Activated T-cell treated with anti-CD3 and anti-CD28 coated beads for 1 hour (primary cell): Measurements from ENCODE around the gene GTF2A1L.

ENCODE experiments used
- DNase-seq: peaks from one replicate; pipeline ENCODE4 v3.0.0-alpha.2; 2020; ENCODE audit warnings: low read depth

GTF2A1L gene

DNA sequence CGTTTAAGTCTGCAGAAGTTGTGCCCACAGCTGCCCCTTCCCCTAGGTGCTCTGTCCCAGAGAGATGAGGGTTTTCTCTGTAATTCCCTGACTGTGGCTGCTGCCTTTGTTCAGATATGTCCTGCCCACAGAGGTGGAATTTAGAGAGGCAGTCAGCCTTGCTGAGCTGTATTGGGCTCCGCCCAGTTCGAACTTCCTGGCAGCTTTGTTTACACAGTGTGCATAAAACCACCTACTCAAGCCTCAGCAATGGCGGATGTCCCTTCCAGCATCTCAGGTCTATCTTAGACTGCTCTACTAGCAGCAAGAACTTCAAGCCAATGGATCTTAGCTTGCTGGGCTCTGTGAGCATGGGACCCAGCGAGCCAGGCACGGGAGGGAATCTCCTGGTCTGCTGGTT lies 89.8 kb downstream of the GTF2A1L start:
- no peak for DNase-seq

DNA sequence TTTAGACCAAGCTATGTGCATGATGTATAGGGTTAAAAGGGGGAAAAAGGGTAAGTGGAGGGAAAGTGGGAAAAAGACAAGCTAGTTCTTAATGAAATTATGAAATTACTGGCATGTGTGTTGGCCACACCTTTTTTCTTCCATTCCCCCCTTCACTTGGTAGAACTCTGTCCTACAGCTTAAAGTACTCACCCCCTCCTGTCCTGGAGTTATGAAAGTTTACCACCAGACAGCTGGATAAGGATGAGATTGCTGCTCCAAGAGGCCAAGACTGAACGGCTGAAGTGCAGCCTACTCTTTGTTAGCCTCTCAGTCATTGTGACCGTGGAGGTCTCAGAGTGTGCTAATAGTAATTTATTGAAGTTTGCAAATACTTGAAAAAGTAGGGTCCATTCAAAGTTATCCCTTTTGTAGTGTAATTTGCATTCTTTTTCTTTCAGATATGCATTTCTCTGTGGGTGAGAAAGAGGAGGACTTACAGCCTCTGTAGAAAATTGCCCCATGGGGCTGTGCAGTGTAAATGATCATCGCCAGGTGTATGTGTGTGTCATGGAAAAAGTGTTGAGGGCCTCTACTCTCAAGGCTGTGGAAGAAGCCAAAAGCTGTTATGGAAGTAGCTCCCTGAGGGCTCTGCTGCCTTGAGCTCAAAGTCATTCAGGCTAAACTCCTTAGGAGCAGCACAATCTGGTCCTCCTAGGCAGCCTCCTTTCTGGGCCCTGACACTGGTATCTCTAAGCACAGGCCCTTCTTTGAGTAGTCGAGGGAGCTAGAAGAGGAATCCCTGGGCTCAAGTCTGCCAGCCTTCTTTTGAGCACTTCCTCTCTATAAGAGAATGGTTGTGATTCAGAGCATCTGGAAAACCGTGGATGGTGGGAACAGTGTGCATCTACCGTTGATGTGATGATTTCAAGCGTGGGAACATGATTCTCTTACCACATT lies 91.7 kb downstream of the GTF2A1L start:
- DNase-seq = no peak

DNA sequence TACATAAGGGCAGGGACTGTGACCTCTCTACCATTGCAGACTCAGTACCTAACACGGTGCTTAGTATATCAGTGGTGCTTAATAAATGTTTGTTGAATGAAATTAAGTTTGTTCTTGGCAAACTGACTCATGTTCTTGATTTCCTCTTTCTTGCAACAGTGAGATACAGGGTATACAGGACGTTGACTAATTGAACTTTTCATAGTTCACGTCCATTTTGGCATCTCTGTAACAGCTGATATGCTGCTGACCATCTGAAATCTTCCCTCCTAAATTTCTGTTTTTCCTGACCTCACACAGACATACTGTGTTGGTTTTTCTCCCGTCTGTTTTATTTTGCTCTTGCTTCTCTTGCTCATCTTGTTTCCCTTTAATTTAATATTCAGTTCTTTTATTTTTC lies 93.7 kb downstream of the GTF2A1L start:
- DNase-seq = no peak

DNA sequence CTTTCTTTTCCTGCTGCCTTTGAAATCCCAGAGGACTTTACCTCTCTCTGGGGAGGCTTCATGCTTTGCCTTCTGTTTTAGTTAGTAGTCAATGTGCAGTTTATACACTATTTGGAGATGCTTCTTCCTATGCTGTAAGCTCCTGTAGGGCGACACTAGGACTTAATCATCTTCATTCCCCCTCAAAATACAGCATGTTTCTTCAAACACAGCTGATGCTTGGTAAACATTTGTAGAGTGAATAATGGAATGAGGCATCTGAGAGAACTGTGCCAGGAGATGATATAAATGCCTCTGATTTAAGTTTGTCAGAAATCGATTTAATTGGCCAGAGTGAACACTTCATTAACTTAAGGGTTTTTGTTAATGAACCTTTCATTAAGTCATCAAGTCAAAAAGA lies 94.5 kb downstream of the GTF2A1L start:
- DNase-seq = no peak

DNA sequence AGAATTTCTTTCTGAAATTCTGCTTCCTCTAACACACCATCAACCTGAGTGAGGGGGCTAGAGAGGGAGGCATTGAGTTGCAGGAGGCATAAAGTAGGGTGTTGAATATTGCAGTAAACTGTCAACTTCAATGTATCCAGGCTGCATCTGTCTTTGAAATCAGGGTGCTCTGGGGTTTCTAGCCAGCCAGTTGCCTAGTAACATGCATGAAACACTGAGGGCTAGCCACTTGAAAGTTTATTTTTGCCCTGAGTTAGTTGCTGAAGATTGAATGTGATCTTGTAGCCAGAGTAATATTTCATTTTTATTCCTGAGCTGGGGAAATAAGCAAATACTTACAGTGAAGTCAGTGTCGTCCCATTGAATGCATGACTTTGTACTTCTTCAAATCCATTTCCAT lies 96.0 kb downstream of the GTF2A1L start:
- DNase-seq = no peak

DNA sequence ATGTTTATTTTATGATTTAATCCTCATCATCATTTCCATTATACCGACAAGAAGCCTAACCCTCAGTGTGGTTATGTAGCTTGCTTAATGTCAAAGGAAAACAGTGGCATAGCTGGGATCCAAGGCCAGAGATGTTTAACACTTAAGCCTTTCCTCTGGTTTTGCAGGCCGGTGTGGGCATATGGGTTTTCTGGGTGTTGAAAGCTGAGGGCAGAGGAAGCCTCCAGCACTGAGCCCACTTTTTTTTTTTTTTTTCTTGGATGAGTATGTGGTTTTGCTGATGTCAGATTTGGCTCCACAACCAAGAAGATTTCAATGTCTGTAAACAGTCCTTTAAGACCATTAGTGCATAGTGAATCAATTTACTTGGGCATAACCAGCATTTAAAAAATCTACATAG lies 96.6 kb downstream of the GTF2A1L start:
- no peak for DNase-seq

DNA sequence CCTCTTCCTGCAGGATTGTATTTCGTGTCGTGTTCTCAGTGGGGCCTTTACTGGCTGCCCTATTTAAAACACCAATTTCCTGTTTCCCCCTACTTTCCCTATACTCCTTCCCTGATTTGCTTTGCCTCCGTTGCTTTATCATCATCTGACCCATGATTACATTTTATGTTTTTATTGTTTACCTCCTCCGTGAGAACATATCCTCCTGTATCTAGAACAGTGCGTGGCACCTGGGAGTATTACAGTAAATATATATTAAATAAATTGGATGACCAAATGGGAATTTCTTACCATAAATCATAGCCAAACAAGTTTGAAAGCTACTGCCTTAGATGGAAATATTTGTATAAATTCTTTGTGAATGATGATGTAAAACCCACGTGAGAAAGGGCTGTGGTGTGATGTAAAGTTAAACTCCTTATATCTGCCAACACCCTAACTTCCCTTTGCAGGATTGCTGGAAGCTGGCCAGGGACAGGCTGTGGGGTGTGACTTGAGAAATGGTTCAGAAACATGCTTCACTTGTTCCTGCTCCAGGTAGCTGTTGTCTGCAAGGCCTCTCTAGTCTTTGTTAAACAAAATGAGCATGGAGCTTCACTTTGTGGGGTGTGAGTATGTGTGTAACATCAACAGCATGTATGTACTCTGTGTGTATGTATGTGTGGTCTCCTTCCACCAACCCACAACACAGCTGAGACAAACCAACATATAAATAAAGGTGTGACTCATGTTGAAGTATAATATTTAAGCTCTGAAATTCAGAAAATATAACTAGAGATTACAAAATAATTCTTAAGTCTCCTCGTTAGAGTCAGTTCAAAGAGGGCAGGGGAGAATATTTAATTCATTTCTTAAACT lies 97.6 kb downstream of the GTF2A1L start:
- DNase-seq = no peak

DNA sequence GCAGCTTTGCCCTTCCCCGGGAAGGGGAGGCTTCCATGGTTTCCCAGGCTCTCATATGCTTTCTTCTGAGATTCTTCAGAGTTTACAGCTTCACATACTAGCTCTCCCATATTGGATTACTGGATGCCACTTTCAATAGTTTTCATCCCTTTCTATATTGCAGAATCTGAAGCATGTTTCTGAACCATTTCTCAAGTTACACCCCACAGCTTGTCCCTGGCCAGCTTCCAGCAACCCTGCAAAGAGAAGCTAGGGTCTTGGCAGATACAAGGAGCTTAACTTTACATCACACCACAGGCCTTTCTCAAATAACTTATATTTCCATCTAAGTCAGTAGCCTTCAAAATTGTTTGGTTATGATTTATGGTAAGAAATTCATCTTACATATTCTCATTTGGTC lies 98.3 kb downstream of the GTF2A1L start:
- no peak for DNase-seq

DNA sequence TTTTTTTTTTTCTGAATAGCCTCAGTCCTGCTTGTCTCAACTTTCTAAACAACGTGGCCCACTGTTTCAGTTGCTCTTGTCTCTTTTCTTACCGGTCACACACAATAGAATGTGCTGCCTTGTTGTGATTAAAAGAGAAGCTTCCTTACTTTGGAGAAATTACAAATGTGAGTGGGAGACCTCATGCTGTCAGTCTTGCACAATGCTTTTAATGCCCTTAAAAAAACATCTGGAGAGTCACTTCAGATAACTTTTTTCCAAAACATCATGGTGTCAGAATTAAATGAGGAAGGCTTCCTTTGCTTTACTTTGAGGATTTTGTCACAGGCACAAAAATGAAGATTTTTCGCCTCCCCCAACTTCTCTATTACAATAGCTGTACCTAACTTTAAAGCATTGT lies 100.2 kb downstream of the GTF2A1L start:
- no peak for DNase-seq

DNA sequence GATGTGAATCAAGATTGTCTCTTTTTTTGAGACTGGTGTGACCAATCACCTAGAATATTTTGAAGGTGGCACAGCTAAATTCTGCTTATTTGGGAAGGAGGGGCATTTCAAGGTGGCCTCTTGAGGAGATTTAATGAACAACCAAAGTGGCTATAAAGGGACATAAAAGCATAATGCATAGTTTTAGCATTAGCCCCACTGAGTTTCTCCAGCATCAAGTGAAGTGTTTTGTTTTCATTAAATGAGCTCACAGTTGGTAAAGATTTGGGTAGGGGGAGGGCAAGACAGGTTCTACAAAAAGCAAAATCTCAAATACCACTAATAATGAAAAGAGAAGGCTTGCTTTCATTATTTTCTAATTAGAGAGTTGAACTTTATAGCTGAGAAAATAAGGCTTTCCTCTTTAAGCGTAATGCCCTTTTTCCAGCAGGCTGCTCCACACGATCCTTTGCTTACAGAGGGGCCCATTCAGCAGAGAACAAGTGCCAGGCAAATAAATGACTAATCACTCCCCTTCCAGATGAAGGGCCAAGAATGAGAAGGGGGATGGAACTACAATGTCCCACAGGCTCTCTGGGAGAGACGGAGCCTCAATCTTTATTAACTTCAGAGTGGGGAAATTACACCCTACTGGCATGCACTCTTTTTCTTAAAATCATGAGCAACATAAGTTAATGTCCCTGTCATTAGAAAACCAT lies 102.0 kb downstream of the GTF2A1L start:
- DNase-seq = no peak

DNA sequence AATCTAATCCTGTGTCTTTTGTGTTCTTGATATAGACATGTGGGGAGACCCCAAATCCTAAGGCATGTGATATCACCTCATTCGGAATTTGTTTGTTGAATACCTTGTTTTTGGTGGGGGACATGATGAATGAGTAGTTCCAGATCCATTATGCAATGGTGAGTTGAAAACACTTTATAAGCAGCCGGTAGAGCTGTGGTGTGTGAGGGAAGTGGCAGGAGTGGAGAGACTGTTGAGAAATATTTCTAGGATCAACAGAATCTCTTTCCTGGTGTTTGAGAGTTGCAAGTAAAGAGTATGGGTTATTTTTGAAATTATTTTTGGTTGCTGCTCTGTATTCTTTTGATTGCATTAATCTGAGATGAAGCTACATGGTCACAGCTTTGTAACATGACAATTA lies 103.5 kb downstream of the GTF2A1L start:
- no peak for DNase-seq

DNA sequence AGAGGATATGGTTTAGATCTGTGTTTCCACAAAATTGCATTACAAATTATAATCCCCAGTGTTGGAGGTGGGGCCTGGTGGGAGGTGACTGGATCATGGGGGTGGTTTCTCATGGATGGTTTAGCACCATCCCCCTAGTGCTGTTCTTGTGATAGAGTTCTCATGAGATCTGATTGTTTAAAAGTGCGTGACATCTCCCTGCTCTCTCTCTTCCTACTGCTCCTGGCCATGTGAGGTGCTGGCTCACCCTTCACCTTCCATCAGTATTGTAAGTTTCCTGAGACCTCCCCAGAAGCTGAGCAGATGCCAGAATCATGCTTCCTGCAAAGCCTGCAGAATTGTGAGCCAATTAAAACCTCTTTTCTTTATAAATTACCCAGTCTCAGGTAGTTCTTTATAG lies 104.7 kb downstream of the GTF2A1L start:
- DNase-seq = no peak

DNA sequence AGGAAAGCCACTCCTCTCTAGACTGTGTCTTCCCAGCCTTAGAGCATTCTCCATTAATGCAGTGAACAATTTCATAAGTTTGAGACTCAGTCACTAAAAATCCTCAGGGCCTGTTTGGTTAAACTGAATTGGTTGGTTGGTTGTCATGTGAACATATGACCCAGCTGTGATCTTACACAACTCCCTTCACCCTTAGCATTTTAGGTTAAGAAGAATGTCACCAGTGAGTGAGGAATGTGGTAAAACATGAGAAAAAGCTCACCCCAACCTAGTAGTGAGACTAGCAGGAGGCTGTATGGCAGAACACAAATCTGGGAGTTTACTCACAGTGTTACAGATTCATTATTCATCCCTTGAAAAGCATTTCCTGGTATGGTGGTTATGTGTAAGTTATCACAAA lies 105.5 kb downstream of the GTF2A1L start:
- no peak for DNase-seq

DNA sequence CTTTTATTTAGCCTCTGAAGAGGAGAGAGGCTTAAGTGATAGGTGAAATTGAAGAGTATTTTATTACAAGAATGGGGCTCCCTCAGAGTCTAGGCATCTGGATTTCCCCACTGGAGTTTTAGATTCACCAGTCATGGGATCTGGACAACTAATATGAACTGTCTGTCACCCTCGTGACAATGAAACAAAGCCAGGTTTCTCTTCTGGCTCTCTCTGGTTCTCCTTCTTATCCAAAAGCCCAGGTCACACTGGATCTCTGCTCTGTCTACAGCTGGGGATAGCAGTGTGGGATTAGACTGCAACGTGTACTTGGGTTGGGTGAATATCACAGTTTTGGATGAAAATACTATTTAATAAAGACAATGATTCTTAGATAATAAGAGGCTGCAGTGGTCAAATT lies 106.6 kb downstream of the GTF2A1L start:
- no peak for DNase-seq

DNA sequence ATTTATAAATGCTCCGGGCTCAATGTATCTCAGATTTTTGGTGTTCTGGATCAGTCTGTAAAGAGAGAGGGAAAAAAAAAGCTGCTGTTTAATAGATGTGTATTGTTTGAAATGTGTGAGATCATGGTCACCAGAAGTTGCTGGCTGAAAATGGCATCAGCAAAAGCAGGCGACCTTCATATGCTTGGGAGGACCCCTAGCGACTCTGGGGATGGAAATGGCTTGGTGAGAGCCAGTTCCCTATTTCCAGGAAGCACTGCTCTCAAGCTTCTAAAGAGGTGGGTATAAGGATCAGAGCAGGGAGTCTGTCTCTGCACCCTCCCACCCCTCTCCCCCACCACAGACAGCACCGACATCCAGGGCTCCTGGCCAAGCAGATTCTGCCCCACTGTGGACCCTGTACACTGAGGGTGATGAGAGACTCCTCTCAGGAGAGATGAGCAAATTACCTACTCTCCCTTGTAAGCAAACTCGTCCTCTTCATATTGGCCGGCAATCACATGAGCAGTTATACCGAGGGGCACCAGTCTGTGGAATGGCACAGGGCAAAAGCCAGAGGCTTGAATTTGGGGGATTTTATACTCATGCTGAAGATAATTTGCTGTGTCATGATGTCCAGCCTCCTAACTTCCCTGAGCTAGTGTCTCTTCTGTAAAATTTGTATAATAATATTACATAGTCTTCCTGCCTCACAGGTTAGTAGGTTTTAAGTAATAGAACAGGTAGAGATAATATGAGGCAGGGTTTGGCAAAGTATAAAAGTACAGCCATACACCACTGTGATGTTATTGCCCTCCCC lies 108.2 kb downstream of the GTF2A1L start:
- no peak for DNase-seq

DNA sequence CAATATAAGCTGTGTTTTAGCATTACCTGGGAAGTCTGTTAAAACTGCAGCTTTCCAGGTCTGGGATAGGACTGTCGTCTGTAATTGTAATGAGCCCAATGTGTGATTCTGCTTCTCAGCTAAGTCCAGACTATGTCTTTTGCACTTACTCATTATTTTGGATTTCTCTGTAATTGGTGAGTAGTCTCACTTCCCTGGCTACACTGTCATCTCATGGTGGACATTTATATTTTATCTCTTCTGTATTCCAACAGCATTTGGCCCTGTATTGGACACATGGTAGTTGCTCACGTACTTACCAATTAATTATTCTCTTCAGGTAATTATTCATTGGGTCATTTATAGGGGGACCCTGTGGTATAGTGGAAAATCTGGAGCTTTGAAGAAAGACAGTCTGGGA lies 109.9 kb downstream of the GTF2A1L start:
- DNase-seq = no peak

DNA sequence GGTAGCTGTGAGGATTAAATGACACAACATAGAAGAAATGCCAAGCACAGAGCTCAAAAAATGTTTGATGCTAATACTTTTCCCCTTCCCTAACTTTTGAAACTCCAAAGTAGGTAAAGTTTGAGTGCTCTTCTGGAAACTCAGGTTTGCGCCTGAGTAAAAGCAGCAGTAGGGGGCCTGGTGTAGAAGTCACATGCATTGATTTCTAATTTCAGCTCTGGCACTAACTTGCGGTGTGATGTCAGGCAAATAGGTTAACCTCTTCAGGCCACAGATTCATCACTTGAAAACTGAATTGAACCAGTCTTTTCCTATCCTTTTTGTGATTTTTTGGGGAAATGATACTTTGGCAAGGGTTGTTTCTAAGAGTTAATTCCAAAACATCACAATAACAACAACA lies 110.6 kb downstream of the GTF2A1L start:
- no peak for DNase-seq

DNA sequence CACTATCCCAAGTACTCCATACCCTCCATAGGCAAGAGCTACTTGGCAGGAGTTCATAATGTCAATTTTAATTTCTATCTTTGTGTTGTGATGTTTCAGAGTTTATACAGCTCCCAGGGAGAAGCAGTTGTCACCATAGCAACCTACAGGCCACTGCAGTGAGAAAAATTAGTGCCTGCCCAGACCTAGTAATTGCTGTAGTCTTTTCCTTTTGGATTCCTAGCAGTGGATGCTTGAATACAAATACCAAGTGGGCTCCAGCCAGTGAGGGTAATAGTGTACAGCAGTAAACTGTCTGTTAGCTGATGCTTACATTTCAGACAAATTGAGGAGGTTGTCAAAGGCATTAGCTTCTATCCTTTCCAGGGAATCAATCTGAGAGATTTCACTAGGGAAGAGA lies 111.2 kb downstream of the GTF2A1L start:
- no peak for DNase-seq
